ENCODE measurements around the gene ACP5. TPM values are rescaled to one million over a fixed set of nuclear protein-coding genes. Genes with fewer than 3 reads are reported as not detected.
"Not testable (repeated sequence)": the region's sequence is repeated elsewhere in the genome, so short reads cannot be mapped to it uniquely, and the experiment has no call there.

Gene ACP5
- total RNA-seq, 1 experiment from 2014 or later = 2.3 TPM

GRCh38 chr19:11566164-11566563 is 11.3 kb downstream of the ACP5 start:
- Histone ChIP-seq H3K56ac (ENCODE audit: insufficient read length, low read depth, low read length) (no peak overlapping the region), H3K23me2 (ENCODE audit: insufficient read length, low read depth, low read length, poor library complexity, severe bottlenecking) (no peaks in the 10 kb centered on the region), H2BK20ac (ENCODE audit: low read depth, low read length, poor library complexity, severe bottlenecking) (no peak overlapping the region), H3K23ac (ENCODE audit: insufficient read length, low read depth, low read length) (no peak overlapping the region), H4K8ac (replicated peaks; ENCODE audit: insufficient read length, low read depth, low read length) (no peak overlapping the region), H3K27ac (ENCODE audit: insufficient read length, low read depth, low read length) (no peak overlapping the region), H2AFZ (ENCODE audit: low read length) (no peak overlapping the region), H3K9ac (ENCODE audit: extremely low read depth, insufficient read length, low read length) (no peak overlapping the region), H2BK120ac (ENCODE audit: low read depth, low read length, poor library complexity, severe bottlenecking) (no peak overlapping the region), H3K14ac (ENCODE audit: insufficient read depth, low read length) (no peak overlapping the region), H3K4me2 (ENCODE audit: insufficient read depth, insufficient read length, low read length) (no peak overlapping the region), H3K79me2 (ENCODE audit: insufficient read depth, low read length) (no peaks in the 10 kb centered on the region), H3K9me3 (ENCODE audit: control insufficient read depth, low read depth, low read length) (no peaks in the 10 kb centered on the region), H3K4me1 (ENCODE audit: insufficient read depth, low read length) (no peaks in the 10 kb centered on the region), H4K5ac (ENCODE audit: insufficient read length, low read depth, low read length) (no peak overlapping the region), H2BK12ac (ENCODE audit: insufficient read length, low read depth, low read length) (no peak overlapping the region), H4K91ac (ENCODE audit: insufficient read length, low read depth, low read length) (no peak overlapping the region), H3K27me3 (ENCODE audit: insufficient read depth, low read length) (no peaks in the 10 kb centered on the region), H3K18ac (ENCODE audit: insufficient read length, low read depth, low read length) (no peak overlapping the region), H3K4ac (ENCODE audit: low read depth, low read length) (no peak overlapping the region), H2BK15ac (ENCODE audit: low read depth, low read length) (no peak overlapping the region), H3T11ph (ENCODE audit: low read length) (no peak overlapping the region), H2AK5ac (ENCODE audit: insufficient read length, low read length) (no peak overlapping the region), H3K79me1 (ENCODE audit: insufficient read depth, low read depth, low read length, poor library complexity, severe bottlenecking) (no peaks in the 10 kb centered on the region), H4K20me1 (ENCODE audit: control insufficient read depth, insufficient read depth, insufficient read length) (no peaks in the 10 kb centered on the region), H2BK5ac (ENCODE audit: insufficient read length, low read length) (no peak overlapping the region)
- H3K36me3 Mint-ChIP-seq (ENCODE audit: insufficient read depth in 1 of 3, low read depth in 3 of 3) = no peaks in the 10 kb centered on the region
- no peak for TF ChIP-seq CTCF (conservative IDR thresholded peaks at IDR 0.05)
- no peak for DNase-seq
- no peaks in the 10 kb centered on the region for H3K4me1 Mint-ChIP-seq
- H3K27ac Mint-ChIP-seq = peak overlapping the region in 2 of 3 experiments; percentile 59 to 82; a peak in 1 of 7 replicates
- WGBS (ENCODE audit: extremely low coverage, insufficient read length, low lambda C conversion rate) = no CpG with 5 or more reads among the region's 2 CpGs
- H3K9me3 Mint-ChIP-seq = no peaks in the 10 kb centered on the region
- no peaks in the 10 kb centered on the region for H3K27me3 Mint-ChIP-seq (ENCODE audit: low read depth)
- no peak overlapping the region for H3K4me3 Mint-ChIP-seq

- not testable (repeated sequence) for H3K23me2 ChIP-seq (ENCODE audit: insufficient read length, low read depth, low read length, poor library complexity, severe bottlenecking); H4K5ac ChIP-seq (ENCODE audit: insufficient read length, low read depth, low read length); H3K4me1 Mint-ChIP-seq; H2BK120ac ChIP-seq (ENCODE audit: low read depth, low read length, poor library complexity, severe bottlenecking); H3K9me3 ChIP-seq (ENCODE audit: control insufficient read depth, low read depth, low read length); H3K27me3 ChIP-seq (ENCODE audit: insufficient read depth, low read length); H4K8ac ChIP-seq (replicated peaks; ENCODE audit: insufficient read length, low read depth, low read length); DNase-seq; H2AFZ ChIP-seq (ENCODE audit: low read length); H3K79me2 ChIP-seq (ENCODE audit: insufficient read depth, low read length); H3K36me3 Mint-ChIP-seq (ENCODE audit: insufficient read depth in 1 of 3, low read depth in 3 of 3); H2BK15ac ChIP-seq (ENCODE audit: low read depth, low read length); H3K79me1 ChIP-seq (ENCODE audit: insufficient read depth, low read depth, low read length, poor library complexity, severe bottlenecking); H3K9me3 Mint-ChIP-seq; H3K27me3 Mint-ChIP-seq (ENCODE audit: low read depth); H2BK20ac ChIP-seq (ENCODE audit: low read depth, low read length, poor library complexity, severe bottlenecking); H2AK5ac ChIP-seq (ENCODE audit: insufficient read length, low read length); H3K9ac ChIP-seq (ENCODE audit: extremely low read depth, insufficient read length, low read length); H3K27ac ChIP-seq (ENCODE audit: insufficient read length, low read depth, low read length); H3T11ph ChIP-seq (ENCODE audit: low read length); H3K18ac ChIP-seq (ENCODE audit: insufficient read length, low read depth, low read length); H3K4ac ChIP-seq (ENCODE audit: low read depth, low read length); H3K56ac ChIP-seq (ENCODE audit: insufficient read length, low read depth, low read length); H2BK5ac ChIP-seq (ENCODE audit: insufficient read length, low read length); H3K4me3 Mint-ChIP-seq; H4K20me1 ChIP-seq (ENCODE audit: control insufficient read depth, insufficient read depth, insufficient read length); H3K14ac ChIP-seq (ENCODE audit: insufficient read depth, low read length); H3K4me1 ChIP-seq (ENCODE audit: insufficient read depth, low read length); H4K91ac ChIP-seq (ENCODE audit: insufficient read length, low read depth, low read length); H3K27ac Mint-ChIP-seq; H3K23ac ChIP-seq (ENCODE audit: insufficient read length, low read depth, low read length); H3K4me2 ChIP-seq (ENCODE audit: insufficient read depth, insufficient read length, low read length); H2BK12ac ChIP-seq (ENCODE audit: insufficient read length, low read depth, low read length)
- WGBS (ENCODE audit: extremely low coverage, insufficient read length, low lambda C conversion rate) = no CpG with 5 or more reads among the region's 5 CpGs
Measured at GRCh38 chr19:11565649-11565980, 11.8 kb downstream of the ACP5 start.
